ENCODE data around the gene EVI2B. TPM values are rescaled to one million over a fixed set of nuclear protein-coding genes. Genes with fewer than 3 reads are reported as not detected.

EVI2B gene
- total RNA-seq (2021): not detected in 2 replicates
- long read RNA-seq: 0 reads

- DNase-seq: no peak
- no peaks in the 10 kb centered on the region for H3K4me1 ChIP-seq (ENCODE audit: insufficient read depth, low read length)
- H3K9me3 ChIP-seq (ENCODE audit: control insufficient read depth, low read depth, low read length): no peaks in the 10 kb centered on the region
- H3K14ac ChIP-seq (ENCODE audit: insufficient read depth, low read length): no peak within 1 kb of the TSS
- no peak within 1 kb of the TSS for H2BK20ac ChIP-seq (ENCODE audit: low read depth, low read length, poor library complexity, severe bottlenecking)
- H2BK12ac ChIP-seq (ENCODE audit: insufficient read length, low read depth, low read length): no peak within 1 kb of the TSS
- WGBS (ENCODE audit: extremely low coverage, insufficient read length, low lambda C conversion rate): no CpG with 5 or more reads among the region's 3 CpGs
- H4K20me1 ChIP-seq (ENCODE audit: control insufficient read depth, insufficient read depth, insufficient read length): no peaks in the 10 kb centered on the region
- no peak within 1 kb of the TSS for H2BK15ac ChIP-seq (ENCODE audit: low read depth, low read length)
- Mint-ChIP-seq H3K27ac (no peak within 1 kb of the TSS), H3K36me3 (ENCODE audit: insufficient read depth in 1 of 3, low read depth in 3 of 3) (no peaks in the 10 kb centered on the region), H3K27me3 (ENCODE audit: low read depth) (no peaks in the 10 kb centered on the region), H3K9me3 (no peaks in the 10 kb centered on the region), H3K4me3 (no peak within 1 kb of the TSS), H3K4me1 (peaks cover 11 to 13% of the 10 kb centered on the region in 2 experiments)
- no peaks in the 10 kb centered on the region for H3K79me2 ChIP-seq (ENCODE audit: insufficient read depth, low read length)
- H3K4me2 ChIP-seq (ENCODE audit: insufficient read depth, insufficient read length, low read length): no peak within 1 kb of the TSS
- H2BK5ac ChIP-seq (ENCODE audit: insufficient read length, low read length): no peak within 1 kb of the TSS
- no peak within 1 kb of the TSS for H4K91ac ChIP-seq (ENCODE audit: insufficient read length, low read depth, low read length)
- H2AK5ac ChIP-seq (ENCODE audit: insufficient read length, low read length): no peak within 1 kb of the TSS
- H3K27ac ChIP-seq (ENCODE audit: insufficient read length, low read depth, low read length): no peak within 1 kb of the TSS
- no peaks in the 10 kb centered on the region for H3K27me3 ChIP-seq (ENCODE audit: insufficient read depth, low read length)
- H3K56ac ChIP-seq (ENCODE audit: insufficient read length, low read depth, low read length): no peak within 1 kb of the TSS
- H3K23me2 ChIP-seq (ENCODE audit: insufficient read length, low read depth, low read length, poor library complexity, severe bottlenecking): no peaks in the 10 kb centered on the region
- H2BK120ac ChIP-seq (ENCODE audit: low read depth, low read length, poor library complexity, severe bottlenecking): no peak within 1 kb of the TSS
- no peak within 1 kb of the TSS for H4K8ac ChIP-seq (replicated peaks; ENCODE audit: insufficient read length, low read depth, low read length)
- H2AFZ ChIP-seq (ENCODE audit: low read length): no peak within 1 kb of the TSS
- no peak within 1 kb of the TSS for H4K5ac ChIP-seq (ENCODE audit: insufficient read length, low read depth, low read length)
- no peak within 1 kb of the TSS for H3K23ac ChIP-seq (ENCODE audit: insufficient read length, low read depth, low read length)
- H3K4ac ChIP-seq (ENCODE audit: low read depth, low read length): no peak within 1 kb of the TSS
- TF ChIP-seq CTCF (conservative IDR thresholded peaks at IDR 0.05): no peak
- H3K18ac ChIP-seq (ENCODE audit: insufficient read length, low read depth, low read length): no peak within 1 kb of the TSS
- H3K9ac ChIP-seq (ENCODE audit: extremely low read depth, insufficient read length, low read length): no peak within 1 kb of the TSS
- H3T11ph ChIP-seq (ENCODE audit: low read length): no peak within 1 kb of the TSS
- H3K79me1 ChIP-seq (ENCODE audit: insufficient read depth, low read depth, low read length, poor library complexity, severe bottlenecking): no peaks in the 10 kb centered on the region
Observed at GRCh38 chr17:31313982-31314781, at the start of gene EVI2B. Gene EVI2B, minus strand, starts transcription at chr17:31314054. Its CDS starts 8,445 bp downstream, at chr17:31305609.
